ENCODE results near the gene TRAM2.

TRAM2 gene

GRCh38 chr6:52530351-52530750 lies 46.5 kb downstream of the TRAM2 start:
- Histone ChIP-seq H3K9me3 (ENCODE audit: control insufficient read depth, insufficient read depth, low read length) (no peaks in the 10 kb centered on the region), H3K36me3 (ENCODE audit: control insufficient read depth, insufficient read depth, low read length) (no peaks in the 10 kb centered on the region), H3K27ac (ENCODE audit: low read length) (no peak overlapping the region), H3K27me3 (ENCODE audit: control insufficient read depth, insufficient read depth, low read length) (no peaks in the 10 kb centered on the region), H3K4me1 (ENCODE audit: control insufficient read depth, insufficient read depth, low read length) (no peaks in the 10 kb centered on the region), H3K4me3 (ENCODE audit: low read length) (no peak overlapping the region)
- DNase-seq (ENCODE audit: low read depth, low spot score), result no peak
- whole genome bisulfite sequencing (ENCODE audit: insufficient coverage, insufficient read length), result no CpG with 5 or more reads among the region's 10 CpGs

- H3K9me3 ChIP-seq (ENCODE audit: control insufficient read depth, insufficient read depth, low read length), result no peaks in the 10 kb centered on the region
- H3K4me3 ChIP-seq (ENCODE audit: low read length), result no peak overlapping the region
- WGBS (ENCODE audit: insufficient coverage, insufficient read length), result no CpG with 5 or more reads among the region's 8 CpGs
- H3K36me3 ChIP-seq (ENCODE audit: control insufficient read depth, insufficient read depth, low read length), result no peaks in the 10 kb centered on the region
- DNase-seq (ENCODE audit: low read depth, low spot score), result no peak
- H3K27me3 ChIP-seq (ENCODE audit: control insufficient read depth, insufficient read depth, low read length), result no peaks in the 10 kb centered on the region
- H3K27ac ChIP-seq (ENCODE audit: low read length), result no peak overlapping the region
- H3K4me1 ChIP-seq (ENCODE audit: control insufficient read depth, insufficient read depth, low read length), result no peaks in the 10 kb centered on the region
Observed at GRCh38 chr6:52529311-52529710, 47.5 kb downstream of the TRAM2 start.

GRCh38 chr6:52527436-52527835 lies 49.4 kb downstream of the TRAM2 start:
- Histone ChIP-seq H3K4me1 (ENCODE audit: control insufficient read depth, insufficient read depth, low read length) (no peaks in the 10 kb centered on the region), H3K27ac (ENCODE audit: low read length) (no peak overlapping the region)
- no peak for DNase-seq (ENCODE audit: low read depth, low spot score)

GRCh38 chr6:52526634-52527033 lies 50.2 kb downstream of the TRAM2 start:
- no peaks in the 10 kb centered on the region for H3K27me3 ChIP-seq (ENCODE audit: control insufficient read depth, insufficient read depth, low read length)
- no CpG with 5 or more reads among the region's 4 CpGs for WGBS (ENCODE audit: insufficient coverage, insufficient read length)
- H3K4me1 ChIP-seq (ENCODE audit: control insufficient read depth, insufficient read depth, low read length), result no peaks in the 10 kb centered on the region
- H3K4me3 ChIP-seq (ENCODE audit: low read length), result no peak overlapping the region
- no peaks in the 10 kb centered on the region for H3K9me3 ChIP-seq (ENCODE audit: control insufficient read depth, insufficient read depth, low read length)
- H3K36me3 ChIP-seq (ENCODE audit: control insufficient read depth, insufficient read depth, low read length), result no peaks in the 10 kb centered on the region
- H3K27ac ChIP-seq (ENCODE audit: low read length), result no peak overlapping the region
- no peak for DNase-seq (ENCODE audit: low read depth, low spot score)

More at GRCh38 chr6:52527436-52527835, 49.4 kb downstream of the TRAM2 start:
- no CpG with 5 or more reads among the region's 7 CpGs for WGBS (ENCODE audit: insufficient coverage, insufficient read length)
- Histone ChIP-seq H3K4me3 (ENCODE audit: low read length) (no peak overlapping the region), H3K9me3 (ENCODE audit: control insufficient read depth, insufficient read depth, low read length) (no peaks in the 10 kb centered on the region), H3K36me3 (ENCODE audit: control insufficient read depth, insufficient read depth, low read length) (no peaks in the 10 kb centered on the region), H3K27me3 (ENCODE audit: control insufficient read depth, insufficient read depth, low read length) (no peaks in the 10 kb centered on the region)

- no peaks in the 10 kb centered on the region for H3K4me1 ChIP-seq (ENCODE audit: control insufficient read depth, insufficient read depth, low read length)
- DNase-seq (ENCODE audit: low read depth, low spot score), result no peak
Observed at GRCh38 chr6:52524918-52525317, 51.9 kb downstream of the TRAM2 start.

GRCh38 chr6:52523378-52524142 lies 53.3 kb downstream of the TRAM2 start:
- Histone ChIP-seq H3K27me3 (ENCODE audit: control insufficient read depth, insufficient read depth, low read length) (no peaks in the 10 kb centered on the region), H3K27ac (ENCODE audit: low read length) (no peak overlapping the region)
- DNase-seq (ENCODE audit: low read depth, low spot score), result no peak

More at GRCh38 chr6:52524918-52525317, 51.9 kb downstream of the TRAM2 start:
- H3K36me3 ChIP-seq (ENCODE audit: control insufficient read depth, insufficient read depth, low read length), result no peaks in the 10 kb centered on the region
- H3K9me3 ChIP-seq (ENCODE audit: control insufficient read depth, insufficient read depth, low read length), result no peaks in the 10 kb centered on the region
- no peak overlapping the region for H3K4me3 ChIP-seq (ENCODE audit: low read length)
- H3K27ac ChIP-seq (ENCODE audit: low read length), result no peak overlapping the region
- H3K27me3 ChIP-seq (ENCODE audit: control insufficient read depth, insufficient read depth, low read length), result no peaks in the 10 kb centered on the region
- no CpG with 5 or more reads among the region's 4 CpGs for WGBS (ENCODE audit: insufficient coverage, insufficient read length)

GRCh38 chr6:52522655-52523054 lies 54.2 kb downstream of the TRAM2 start:
- Histone ChIP-seq H3K4me3 (ENCODE audit: low read length) (no peak overlapping the region), H3K27me3 (ENCODE audit: control insufficient read depth, insufficient read depth, low read length) (no peaks in the 10 kb centered on the region), H3K36me3 (ENCODE audit: control insufficient read depth, insufficient read depth, low read length) (no peaks in the 10 kb centered on the region), H3K9me3 (ENCODE audit: control insufficient read depth, insufficient read depth, low read length) (no peaks in the 10 kb centered on the region), H3K4me1 (ENCODE audit: control insufficient read depth, insufficient read depth, low read length) (no peaks in the 10 kb centered on the region; the same call in 1 of the 2 replicates), H3K27ac (ENCODE audit: low read length) (no peak overlapping the region)
- DNase-seq (ENCODE audit: low read depth, low spot score), result no peak
- no CpG with 5 or more reads among the region's 3 CpGs for WGBS (ENCODE audit: insufficient coverage, insufficient read length)

More at GRCh38 chr6:52523378-52524142, 53.3 kb downstream of the TRAM2 start:
- Histone ChIP-seq H3K36me3 (ENCODE audit: control insufficient read depth, insufficient read depth, low read length) (no peaks in the 10 kb centered on the region), H3K4me1 (ENCODE audit: control insufficient read depth, insufficient read depth, low read length) (no peaks in the 10 kb centered on the region), H3K4me3 (ENCODE audit: low read length) (no peak overlapping the region), H3K9me3 (ENCODE audit: control insufficient read depth, insufficient read depth, low read length) (no peaks in the 10 kb centered on the region)
- no CpG with 5 or more reads among the region's 6 CpGs for WGBS (ENCODE audit: insufficient coverage, insufficient read length)

- WGBS (ENCODE audit: insufficient coverage, insufficient read length), result no CpG with 5 or more reads among the region's 7 CpGs
- H3K9me3 ChIP-seq (ENCODE audit: control insufficient read depth, insufficient read depth, low read length), result no peaks in the 10 kb centered on the region
- H3K27me3 ChIP-seq (ENCODE audit: control insufficient read depth, insufficient read depth, low read length), result no peaks in the 10 kb centered on the region
- DNase-seq (ENCODE audit: low read depth, low spot score), result no peak
- H3K4me3 ChIP-seq (ENCODE audit: low read length), result no peak overlapping the region
- H3K27ac ChIP-seq (ENCODE audit: low read length), result no peak overlapping the region
- H3K36me3 ChIP-seq (ENCODE audit: control insufficient read depth, insufficient read depth, low read length), result no peaks in the 10 kb centered on the region
- H3K4me1 ChIP-seq (ENCODE audit: control insufficient read depth, insufficient read depth, low read length), result no peaks in the 10 kb centered on the region; the same call in 1 of the 2 replicates
Observed at GRCh38 chr6:52522151-52522626, 54.7 kb downstream of the TRAM2 start.

- Histone ChIP-seq H3K27me3 (ENCODE audit: control insufficient read depth, insufficient read depth, low read length) (no peaks in the 10 kb centered on the region), H3K4me1 (ENCODE audit: control insufficient read depth, insufficient read depth, low read length) (no peaks in the 10 kb centered on the region; the same call in 1 of the 2 replicates), H3K27ac (ENCODE audit: low read length) (no peak overlapping the region), H3K4me3 (ENCODE audit: low read length) (no peak overlapping the region), H3K36me3 (ENCODE audit: control insufficient read depth, insufficient read depth, low read length) (no peaks in the 10 kb centered on the region), H3K9me3 (ENCODE audit: control insufficient read depth, insufficient read depth, low read length) (no peaks in the 10 kb centered on the region)
- WGBS (ENCODE audit: insufficient coverage, insufficient read length), result no CpG with 5 or more reads among the region's 4 CpGs
- DNase-seq (ENCODE audit: low read depth, low spot score), result no peak
Observed at GRCh38 chr6:52519618-52520017, 57.2 kb downstream of the TRAM2 start.

GRCh38 chr6:52518279-52518945 lies 58.4 kb downstream of the TRAM2 start:
- Histone ChIP-seq H3K4me1 (ENCODE audit: control insufficient read depth, insufficient read depth, low read length) (no peaks in the 10 kb centered on the region; the same call in 1 of the 2 replicates), H3K36me3 (ENCODE audit: control insufficient read depth, insufficient read depth, low read length) (no peaks in the 10 kb centered on the region), H3K9me3 (ENCODE audit: control insufficient read depth, insufficient read depth, low read length) (no peaks in the 10 kb centered on the region), H3K27ac (ENCODE audit: low read length) (no peak overlapping the region), H3K27me3 (ENCODE audit: control insufficient read depth, insufficient read depth, low read length) (no peaks in the 10 kb centered on the region), H3K4me3 (ENCODE audit: low read length) (no peak overlapping the region)
- no peak for DNase-seq (ENCODE audit: low read depth, low spot score)
- no CpG with 5 or more reads among the region's 13 CpGs for WGBS (ENCODE audit: insufficient coverage, insufficient read length)

Measured in iPS DF 6.9 (cell line).